ENCODE data around the gene RXRA. TPM values are rescaled to one million over a fixed set of nuclear protein-coding genes. Genes with fewer than 3 reads are reported as not detected.

RXRA gene
- total and polyA plus RNA-seq, 2 of the 13 experiments (the other 11 are each of a cell fraction or from before 2014, with no cell fraction given), result 18.9 to 29.2 TPM

DNA sequence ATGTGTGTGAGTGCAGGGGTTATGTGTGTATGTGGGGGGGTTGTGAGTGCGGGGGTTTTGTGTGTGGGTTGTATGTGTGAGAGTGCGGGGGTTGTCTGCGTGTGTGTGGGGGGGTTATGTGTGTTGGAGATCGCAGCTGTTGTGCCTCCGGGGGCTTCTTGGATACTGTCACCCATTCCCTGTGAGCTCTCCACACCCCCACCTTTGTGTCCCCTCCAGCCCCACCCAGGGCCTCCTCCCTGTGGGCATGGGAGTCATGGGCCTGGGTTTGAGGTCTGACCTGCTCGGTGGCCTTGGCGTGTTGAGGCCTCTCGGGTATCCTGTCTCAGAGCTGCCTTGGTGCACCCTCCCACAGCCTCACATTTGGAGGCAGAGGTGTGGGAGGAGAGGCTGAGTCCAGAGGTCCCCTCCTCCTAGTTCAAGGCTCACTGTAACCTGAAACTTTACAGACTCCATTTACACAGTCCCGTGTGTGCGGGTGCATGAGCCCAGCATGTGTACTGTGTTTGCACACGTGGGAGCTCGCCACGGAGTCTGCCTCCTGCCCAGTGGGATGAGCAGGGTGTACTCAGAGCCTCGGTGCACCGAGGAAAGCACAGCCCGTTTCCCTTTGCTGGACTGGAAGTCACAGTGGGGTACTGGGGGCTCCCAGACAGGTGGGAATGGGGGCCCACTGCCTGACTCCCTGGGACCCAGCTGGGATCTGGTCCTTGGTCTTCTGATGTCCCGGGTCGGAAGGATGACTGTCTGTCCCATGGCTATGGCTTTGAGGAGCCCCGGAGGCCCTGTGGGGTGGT, 43.4 kb downstream of the RXRA start (continued):
- TF ChIP-seq, protein P1, sequence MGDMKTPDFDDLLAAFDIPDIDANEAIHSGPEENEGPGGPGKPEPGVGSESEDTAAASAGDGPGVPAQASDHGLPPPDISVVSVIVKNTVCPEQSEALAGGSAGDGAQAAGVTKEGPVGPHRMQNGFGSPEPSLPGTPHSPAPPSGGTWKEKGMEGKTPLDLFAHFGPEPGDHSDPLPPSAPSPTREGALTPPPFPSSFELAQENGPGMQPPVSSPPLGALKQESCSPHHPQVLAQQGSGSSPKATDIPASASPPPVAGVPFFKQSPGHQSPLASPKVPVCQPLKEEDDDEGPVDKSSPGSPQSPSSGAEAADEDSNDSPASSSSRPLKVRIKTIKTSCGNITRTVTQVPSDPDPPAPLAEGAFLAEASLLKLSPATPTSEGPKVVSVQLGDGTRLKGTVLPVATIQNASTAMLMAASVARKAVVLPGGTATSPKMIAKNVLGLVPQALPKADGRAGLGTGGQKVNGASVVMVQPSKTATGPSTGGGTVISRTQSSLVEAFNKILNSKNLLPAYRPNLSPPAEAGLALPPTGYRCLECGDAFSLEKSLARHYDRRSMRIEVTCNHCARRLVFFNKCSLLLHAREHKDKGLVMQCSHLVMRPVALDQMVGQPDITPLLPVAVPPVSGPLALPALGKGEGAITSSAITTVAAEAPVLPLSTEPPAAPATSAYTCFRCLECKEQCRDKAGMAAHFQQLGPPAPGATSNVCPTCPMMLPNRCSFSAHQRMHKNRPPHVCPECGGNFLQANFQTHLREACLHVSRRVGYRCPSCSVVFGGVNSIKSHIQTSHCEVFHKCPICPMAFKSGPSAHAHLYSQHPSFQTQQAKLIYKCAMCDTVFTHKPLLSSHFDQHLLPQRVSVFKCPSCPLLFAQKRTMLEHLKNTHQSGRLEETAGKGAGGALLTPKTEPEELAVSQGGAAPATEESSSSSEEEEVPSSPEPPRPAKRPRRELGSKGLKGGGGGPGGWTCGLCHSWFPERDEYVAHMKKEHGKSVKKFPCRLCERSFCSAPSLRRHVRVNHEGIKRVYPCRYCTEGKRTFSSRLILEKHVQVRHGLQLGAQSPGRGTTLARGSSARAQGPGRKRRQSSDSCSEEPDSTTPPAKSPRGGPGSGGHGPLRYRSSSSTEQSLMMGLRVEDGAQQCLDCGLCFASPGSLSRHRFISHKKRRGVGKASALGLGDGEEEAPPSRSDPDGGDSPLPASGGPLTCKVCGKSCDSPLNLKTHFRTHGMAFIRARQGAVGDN (CRISPR knock-in tag; IDR thresholded peaks at IDR 0.05), result peak; percentile 87
- no peak for TF ChIP-seq ZBTB26 (CRISPR knock-in tag; IDR thresholded peaks at IDR 0.05; ENCODE audit: borderline replicate concordance)
- TF ChIP-seq RELA (CRISPR knock-in tag; IDR thresholded peaks at IDR 0.05), result no peak
- TF ChIP-seq THAP7 (CRISPR knock-in tag; IDR thresholded peaks at IDR 0.05), result no peak
- TF ChIP-seq, protein P2, sequence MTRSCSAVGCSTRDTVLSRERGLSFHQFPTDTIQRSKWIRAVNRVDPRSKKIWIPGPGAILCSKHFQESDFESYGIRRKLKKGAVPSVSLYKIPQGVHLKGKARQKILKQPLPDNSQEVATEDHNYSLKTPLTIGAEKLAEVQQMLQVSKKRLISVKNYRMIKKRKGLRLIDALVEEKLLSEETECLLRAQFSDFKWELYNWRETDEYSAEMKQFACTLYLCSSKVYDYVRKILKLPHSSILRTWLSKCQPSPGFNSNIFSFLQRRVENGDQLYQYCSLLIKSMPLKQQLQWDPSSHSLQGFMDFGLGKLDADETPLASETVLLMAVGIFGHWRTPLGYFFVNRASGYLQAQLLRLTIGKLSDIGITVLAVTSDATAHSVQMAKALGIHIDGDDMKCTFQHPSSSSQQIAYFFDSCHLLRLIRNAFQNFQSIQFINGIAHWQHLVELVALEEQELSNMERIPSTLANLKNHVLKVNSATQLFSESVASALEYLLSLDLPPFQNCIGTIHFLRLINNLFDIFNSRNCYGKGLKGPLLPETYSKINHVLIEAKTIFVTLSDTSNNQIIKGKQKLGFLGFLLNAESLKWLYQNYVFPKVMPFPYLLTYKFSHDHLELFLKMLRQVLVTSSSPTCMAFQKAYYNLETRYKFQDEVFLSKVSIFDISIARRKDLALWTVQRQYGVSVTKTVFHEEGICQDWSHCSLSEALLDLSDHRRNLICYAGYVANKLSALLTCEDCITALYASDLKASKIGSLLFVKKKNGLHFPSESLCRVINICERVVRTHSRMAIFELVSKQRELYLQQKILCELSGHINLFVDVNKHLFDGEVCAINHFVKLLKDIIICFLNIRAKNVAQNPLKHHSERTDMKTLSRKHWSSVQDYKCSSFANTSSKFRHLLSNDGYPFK (CRISPR knock-in tag; IDR thresholded peaks at IDR 0.05; ENCODE audit: borderline replicate concordance), result 0 out of 2 replicates have a peak, but pooled peaks have one; percentile 32
- TF ChIP-seq NFKB2 (CRISPR knock-in tag; IDR thresholded peaks at IDR 0.05; ENCODE audit: borderline replicate concordance), result 0 out of 2 replicates have a peak, but pooled peaks have one; percentile 51
- no peak for TF ChIP-seq ZHX2 (IDR thresholded peaks at IDR 0.05; ENCODE audit: low read depth)
- no peak for TF ChIP-seq ZHX2 (CRISPR knock-in tag; IDR thresholded peaks at IDR 0.05; ENCODE audit: borderline replicate concordance)
- no peak for TF ChIP-seq SMYD3 (CRISPR knock-in tag; IDR thresholded peaks at IDR 0.05)
- TF ChIP-seq GPN1 (CRISPR knock-in tag; IDR thresholded peaks at IDR 0.05; ENCODE audit: borderline replicate concordance), result no peak
- TF ChIP-seq ZNF430 (CRISPR knock-in tag; IDR thresholded peaks at IDR 0.05), result no peak
- TF ChIP-seq ATF3 (CRISPR knock-in tag; IDR thresholded peaks at IDR 0.05), result no peak
